NCI-H1092 (cell line): ENCODE results near the gene RHBDL1.
"Not testable (repeated sequence)": the region's sequence is repeated elsewhere in the genome, so short reads cannot be mapped to it uniquely, and the experiment has no call there.

Experiments used
- DNase-seq: peaks from one replicate; lab custom pipeline; 2025; lab: John Stamatoyannopoulos, UW

The RHBDL1 gene

GRCh38 chr16:706189-707061 lies 31.0 kb downstream of the RHBDL1 start:
- DNase-seq: peak; percentile 29

- no peak for DNase-seq
Observed at GRCh38 chr16:707062-707538, 31.6 kb downstream of the RHBDL1 start.

GRCh38 chr16:708019-708418 lies 32.5 kb downstream of the RHBDL1 start:
- no peak for DNase-seq

GRCh38 chr16:708959-709358 lies 33.5 kb downstream of the RHBDL1 start:
- no peak for DNase-seq

- peak; percentile 87 for DNase-seq
Observed at GRCh38 chr16:709566-710499, 34.4 kb downstream of the RHBDL1 start.

- no peak for DNase-seq
Observed at GRCh38 chr16:710500-711075, 35.1 kb downstream of the RHBDL1 start.

GRCh38 chr16:711084-711483 lies 35.6 kb downstream of the RHBDL1 start:
- DNase-seq: no peak

- peak; percentile 52 for DNase-seq
Observed at GRCh38 chr16:711548-712320, 36.3 kb downstream of the RHBDL1 start.

- not testable (repeated sequence) for DNase-seq
Observed at GRCh38 chr16:712740-713250, 37.3 kb downstream of the RHBDL1 start.

- DNase-seq: no peak
Observed at GRCh38 chr16:714079-714478, 38.6 kb downstream of the RHBDL1 start.

- DNase-seq: peak; percentile 66
Observed at GRCh38 chr16:714558-715476, 39.3 kb downstream of the RHBDL1 start, which contains the start of gene METRN. Gene METRN (plus strand): TSS chr16:715118. CDS start chr16:715290, 172 bp downstream.

GRCh38 chr16:715477-716199 lies 40.2 kb downstream of the RHBDL1 start:
- no peak for DNase-seq

GRCh38 chr16:716200-716568 lies 40.7 kb downstream of the RHBDL1 start:
- peak; percentile 36 for DNase-seq

- DNase-seq: no peak
Observed at GRCh38 chr16:716768-717325, 41.4 kb downstream of the RHBDL1 start.

GRCh38 chr16:717450-718245 lies 42.2 kb downstream of the RHBDL1 start:
- DNase-seq: no peak

- DNase-seq: no peak
Observed at GRCh38 chr16:718389-718788, 42.9 kb downstream of the RHBDL1 start.

- DNase-seq: no peak
Observed at GRCh38 chr16:718922-719321, 43.5 kb downstream of the RHBDL1 start.

GRCh38 chr16:719815-720446 lies 44.5 kb downstream of the RHBDL1 start:
- no peak for DNase-seq
